Epidermal melanocyte (primary cell): ENCODE data around the gene MGLL.

Experiments
- DNase-seq: peaks from one replicate; pipeline ENCODE4 v3.0.0; 2011; ENCODE audit warnings: low spot score; ENCODE audit not compliant: insufficient read length

MGLL gene

DNA sequence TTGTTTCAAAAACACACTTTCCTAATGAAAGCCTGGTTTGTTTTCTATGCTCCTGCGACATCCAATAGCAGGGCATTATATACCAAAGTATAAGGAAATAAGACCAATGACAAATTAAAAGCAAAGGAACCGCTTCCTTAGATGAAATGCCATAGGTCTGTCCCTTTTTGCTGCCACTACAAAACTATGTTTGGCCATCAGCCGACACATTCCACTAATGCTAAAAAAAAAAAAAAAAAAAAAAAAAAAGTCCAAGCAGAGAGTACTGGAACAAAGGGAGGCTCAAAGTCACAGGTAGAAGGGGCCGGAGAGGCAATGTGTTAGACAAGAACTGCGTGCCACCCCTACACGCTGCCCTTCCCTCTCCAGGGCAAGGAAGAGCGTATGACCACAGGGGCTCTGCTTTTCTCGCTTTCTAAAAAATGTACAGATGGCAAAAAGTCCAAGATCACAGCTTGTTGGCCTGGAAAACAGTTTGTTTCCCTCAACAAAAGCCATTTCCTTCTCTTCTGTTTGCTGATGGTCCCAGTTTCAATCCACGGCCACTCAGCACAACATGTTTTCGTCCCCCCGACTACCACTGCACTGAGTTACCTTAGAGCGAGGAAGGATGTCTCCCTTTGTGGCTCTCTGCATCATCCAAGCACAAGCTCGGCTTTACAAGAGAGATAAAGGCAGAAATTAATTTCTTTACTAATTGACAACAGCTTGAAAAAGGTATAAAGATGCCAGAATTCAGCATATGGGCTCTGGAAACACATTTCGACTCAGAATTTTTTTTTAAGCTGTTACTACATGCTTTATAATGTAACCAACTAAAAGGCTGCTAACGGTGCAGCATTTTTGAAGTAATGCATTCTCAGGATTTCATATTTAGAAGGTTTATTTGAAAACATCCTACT, 78.7 kb downstream of the MGLL start:
- no peak for DNase-seq

DNA sequence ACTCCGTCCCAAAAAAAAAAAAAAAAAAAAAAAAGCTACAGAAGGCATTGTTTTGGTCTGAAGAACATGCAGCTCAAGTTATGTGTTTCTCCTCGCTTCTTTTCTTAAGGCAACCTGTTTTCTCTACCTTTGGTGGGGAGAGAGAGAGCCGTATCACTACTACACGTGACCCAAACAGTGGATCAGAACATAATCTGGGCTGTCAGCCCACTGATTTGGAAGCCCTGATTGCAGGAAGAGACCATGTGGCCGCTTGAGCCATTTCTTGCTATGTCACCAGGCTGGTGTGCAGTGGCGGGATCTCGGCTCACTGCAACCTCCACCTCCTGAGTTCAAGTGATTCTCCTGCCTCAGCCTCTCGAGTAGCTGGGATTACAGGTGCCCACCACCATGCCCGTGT, 79.7 kb downstream of the MGLL start:
- DNase-seq, result no peak

- no peak for DNase-seq
These were observed 80.6 kb downstream of the MGLL start for GRCh38 chr3:127741690-127742089.

GRCh38 chr3:127741246-127741645, 81.1 kb downstream of the MGLL start:
- DNase-seq, result no peak

- no peak for DNase-seq
These were observed 82.0 kb downstream of the MGLL start for GRCh38 chr3:127740136-127740915.

GRCh38 chr3:127739347-127740135, 82.8 kb downstream of the MGLL start:
- no peak for DNase-seq

- no peak for DNase-seq
These were observed 84.0 kb downstream of the MGLL start for GRCh38 chr3:127738192-127738840.

- DNase-seq, result no peak
These were observed 85.3 kb downstream of the MGLL start for GRCh38 chr3:127736801-127737539.

DNA sequence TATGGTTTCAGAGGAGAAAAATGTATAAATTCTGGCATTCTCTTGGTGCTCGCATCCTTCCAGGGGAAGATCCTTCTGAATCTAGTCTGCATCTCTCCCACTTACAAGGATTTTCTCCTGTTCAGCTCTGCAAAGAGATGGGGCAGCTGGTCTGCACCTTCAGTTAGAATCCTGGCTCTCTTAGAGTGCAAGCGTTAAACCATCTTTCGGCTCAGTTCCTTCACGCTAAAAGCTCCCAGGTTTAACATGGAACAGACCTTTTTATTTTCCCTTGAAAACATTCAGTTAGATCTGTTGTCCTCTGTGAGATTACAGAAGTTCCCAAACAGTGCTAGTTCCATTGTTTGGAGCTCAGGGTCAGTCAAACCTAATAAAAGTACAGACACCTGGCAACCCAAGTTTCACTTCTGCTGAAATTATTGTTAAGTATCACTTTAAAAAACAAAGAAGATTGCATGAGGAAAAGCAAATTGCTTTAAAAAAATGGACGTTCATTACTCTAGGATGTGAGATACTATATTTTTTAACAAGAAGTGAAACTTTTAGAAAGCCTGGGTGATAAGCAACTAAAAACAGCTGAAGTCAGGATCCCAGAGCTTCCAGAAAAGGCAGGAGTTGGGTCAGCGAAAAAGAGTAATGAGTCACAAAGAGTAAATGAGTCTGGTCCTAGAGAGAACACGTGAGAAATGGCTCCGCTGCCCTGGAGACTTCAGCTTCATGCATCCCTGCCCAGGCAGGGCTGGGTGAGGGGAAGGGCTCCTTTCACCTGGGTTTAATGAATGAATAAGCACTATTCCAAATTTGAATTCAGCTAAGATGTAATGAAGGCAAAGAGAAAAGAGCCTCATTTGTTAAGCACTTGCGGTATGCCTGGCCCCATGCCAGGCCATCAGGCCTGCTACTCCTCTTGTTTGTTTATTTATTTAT, 86.3 kb downstream of the MGLL start:
- no peak for DNase-seq

DNA sequence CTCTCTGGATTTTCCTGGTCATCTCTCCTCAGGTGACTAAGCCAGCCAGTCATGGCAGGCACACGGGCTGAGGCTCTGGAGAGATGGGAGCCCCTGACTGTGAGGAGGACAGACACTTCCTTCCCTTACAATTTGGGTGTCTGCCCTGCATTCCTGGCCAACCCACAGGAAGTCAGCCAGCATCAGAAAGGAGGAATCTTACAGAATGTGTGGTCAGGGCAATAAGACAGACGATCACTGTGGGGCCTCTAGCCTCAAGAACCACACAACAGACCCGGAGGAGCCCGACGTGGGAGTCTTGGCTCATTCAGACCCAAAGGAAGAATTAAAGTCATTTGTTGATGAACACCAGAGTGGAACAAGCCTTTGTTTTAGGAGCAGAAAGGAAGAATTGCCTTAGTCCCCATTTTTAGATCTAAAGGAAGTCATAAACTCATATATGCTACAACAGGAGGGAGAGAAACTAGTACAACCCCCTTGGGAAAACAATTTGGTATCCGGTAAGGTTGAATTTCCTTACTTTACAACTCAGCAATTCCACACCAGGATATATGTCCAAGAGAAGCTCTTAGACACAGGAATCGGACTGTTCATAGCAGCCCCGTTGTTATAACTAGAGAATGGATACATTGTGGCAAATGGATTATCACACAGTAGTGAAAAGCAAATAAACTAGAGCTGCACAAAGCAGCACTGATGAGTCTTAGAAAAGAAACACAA, 87.4 kb downstream of the MGLL start:
- no peak for DNase-seq

DNA sequence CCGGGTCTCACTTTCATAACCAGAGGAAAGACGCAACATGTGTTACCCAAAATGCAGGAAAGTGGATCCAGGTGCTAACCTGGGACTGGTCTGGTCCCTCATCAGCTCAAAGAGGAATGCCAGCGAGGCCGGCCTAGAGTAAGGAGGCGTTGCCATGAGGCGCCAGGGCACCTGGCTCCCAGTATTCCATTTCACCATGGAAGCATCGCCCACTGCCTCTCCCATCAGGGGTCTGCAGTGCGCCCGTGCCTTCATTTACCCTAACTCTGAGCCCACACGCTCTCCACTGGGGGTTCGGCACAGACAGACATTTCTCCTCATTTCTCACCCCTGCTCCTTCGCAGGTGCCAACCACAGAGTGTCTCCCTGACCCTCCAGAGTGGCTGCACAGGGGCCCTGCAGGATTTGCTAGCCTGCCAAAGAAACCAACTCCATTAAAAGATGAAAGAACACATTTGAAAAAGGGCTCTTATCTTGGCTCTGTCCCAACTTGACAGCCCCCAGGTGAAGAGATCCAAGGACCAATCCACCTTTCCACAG, 88.1 kb downstream of the MGLL start:
- DNase-seq, result no peak

GRCh38 chr3:127733781-127734180, 88.5 kb downstream of the MGLL start:
- no peak for DNase-seq

DNA sequence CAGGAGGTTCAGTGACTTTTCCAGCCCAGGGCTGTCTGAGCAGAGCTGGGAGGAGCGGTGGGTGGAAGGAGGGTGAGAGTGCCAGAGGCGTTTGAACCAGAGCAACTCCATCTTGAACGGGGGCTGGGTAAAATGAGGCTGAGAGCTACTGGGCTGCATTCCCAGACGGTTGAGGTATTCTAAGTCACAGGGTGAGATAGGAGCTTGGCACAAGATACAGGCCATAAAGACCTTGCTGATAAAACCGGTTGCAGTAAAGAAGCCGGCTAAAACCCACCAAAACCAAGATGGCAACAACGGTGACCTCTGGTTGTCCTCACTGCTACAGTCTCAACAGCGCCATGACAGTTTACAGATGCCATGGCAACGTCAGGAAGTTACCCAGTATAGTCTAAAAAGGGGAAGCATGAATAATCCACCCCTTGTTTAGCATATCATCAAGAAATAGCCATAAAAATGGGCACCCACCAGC, 89.4 kb downstream of the MGLL start:
- no peak for DNase-seq

DNA sequence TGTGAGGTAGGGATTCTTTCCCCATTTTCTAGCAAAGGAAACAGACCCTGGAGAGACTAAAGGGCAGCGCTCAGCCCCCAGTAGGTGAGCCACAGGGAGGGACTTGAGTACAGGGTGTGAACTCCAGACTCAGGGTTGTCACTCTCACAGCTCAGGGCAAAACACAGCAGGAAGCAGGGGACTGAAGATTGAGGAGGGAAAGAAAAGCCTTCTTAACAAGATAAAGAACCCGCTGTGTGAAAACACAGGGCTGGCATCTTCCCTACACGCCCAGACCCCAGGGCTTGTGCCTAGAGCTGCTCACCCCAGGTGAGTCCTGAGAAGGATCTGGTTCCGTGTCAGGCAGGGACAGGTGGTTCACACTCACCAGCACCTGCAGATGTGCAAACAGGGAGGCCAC, 90.0 kb downstream of the MGLL start:
- DNase-seq, result no peak

- no peak for DNase-seq
These were observed 90.6 kb downstream of the MGLL start for GRCh38 chr3:127731546-127732289.

- DNase-seq, result no peak
These were observed 91.5 kb downstream of the MGLL start for GRCh38 chr3:127730666-127731295.

GRCh38 chr3:127730171-127730570, 92.1 kb downstream of the MGLL start:
- DNase-seq, result no peak
